ENCODE data around the gene VPS37D. TPM values are rescaled to one million over a fixed set of nuclear protein-coding genes. Genes with fewer than 3 reads are reported as not detected.

Gene VPS37D
- total RNA-seq, 2 donors from 2014 or later, result 1.6 to 2.2 TPM

GRCh38 chr7:73688288-73688687 is 20.7 kb downstream of the VPS37D start:
- Histone ChIP-seq H3K27me3 (no peaks in the 10 kb centered on the region), H3K36me3 (peaks cover 38% of the 10 kb centered on the region), H3K4me1 (peaks cover 0 to 7% of the 10 kb centered on the region in 2 donors), H3K9me3 (no peaks in the 10 kb centered on the region), H3K27ac (no peak overlapping the region), H3K4me3 (no peak overlapping the region)
- DNase-seq (ENCODE audit: low spot score), result no peak
- no peak for TF ChIP-seq CTCF (IDR thresholded peaks at IDR 0.05)

GRCh38 chr7:73690646-73691045 is 23.0 kb downstream of the VPS37D start:
- Histone ChIP-seq H3K27ac (no peak overlapping the region), H3K9me3 (no peaks in the 10 kb centered on the region), H3K36me3 (peaks cover 56% of the 10 kb centered on the region), H3K4me3 (no peak overlapping the region), H3K4me1 (no peaks in the 10 kb centered on the region), H3K27me3 (no peaks in the 10 kb centered on the region)
- no peak for TF ChIP-seq CTCF (IDR thresholded peaks at IDR 0.05)
- no peak for DNase-seq (ENCODE audit: low spot score)

- no peak for TF ChIP-seq CTCF (IDR thresholded peaks at IDR 0.05)
- no peak overlapping the region for H3K27ac ChIP-seq
- no peak overlapping the region for H3K4me3 ChIP-seq
- DNase-seq (ENCODE audit: low spot score), result no peak
- H3K9me3 ChIP-seq, result no peaks in the 10 kb centered on the region
- no peaks in the 10 kb centered on the region for H3K4me1 ChIP-seq
- no peaks in the 10 kb centered on the region for H3K27me3 ChIP-seq
- H3K36me3 ChIP-seq, result peaks cover 53% of the 10 kb centered on the region
Observed at GRCh38 chr7:73696372-73696771, 28.7 kb downstream of the VPS37D start.

- Histone ChIP-seq H3K4me1 (no peaks in the 10 kb centered on the region), H3K27me3 (no peaks in the 10 kb centered on the region), H3K9me3 (no peaks in the 10 kb centered on the region), H3K4me3 (no peak overlapping the region), H3K36me3 (peaks cover 35% of the 10 kb centered on the region), H3K27ac (no peak overlapping the region)
- TF ChIP-seq CTCF (IDR thresholded peaks at IDR 0.05), result no peak
- DNase-seq (ENCODE audit: low spot score), result no peak
Observed at GRCh38 chr7:73698410-73698809, 30.8 kb downstream of the VPS37D start.

- Histone ChIP-seq H3K36me3 (peaks cover 24% of the 10 kb centered on the region), H3K27me3 (no peaks in the 10 kb centered on the region), H3K4me1 (peaks cover 0 to 9% of the 10 kb centered on the region in 2 donors), H3K9me3 (no peaks in the 10 kb centered on the region), H3K27ac (no peak overlapping the region), H3K4me3 (no peak overlapping the region)
- DNase-seq (ENCODE audit: low spot score), result no peak
- no peak for TF ChIP-seq CTCF (IDR thresholded peaks at IDR 0.05)
Observed at GRCh38 chr7:73699370-73700068, 31.9 kb downstream of the VPS37D start.

- no peak for TF ChIP-seq CTCF (IDR thresholded peaks at IDR 0.05)
Observed at GRCh38 chr7:73700069-73700423, 32.4 kb downstream of the VPS37D start.

More at GRCh38 chr7:73700069-73700423, 32.4 kb downstream of the VPS37D start:
- H3K27ac ChIP-seq, result no peak overlapping the region
- no peaks in the 10 kb centered on the region for H3K9me3 ChIP-seq
- no peak for DNase-seq (ENCODE audit: low spot score)
- no peaks in the 10 kb centered on the region for H3K27me3 ChIP-seq
- peaks cover 18% of the 10 kb centered on the region for H3K36me3 ChIP-seq
- peaks cover 0 to 9% of the 10 kb centered on the region in 2 donors for H3K4me1 ChIP-seq
- no peak overlapping the region for H3K4me3 ChIP-seq
